NCI-H526 (cell line): ENCODE data around the gene SUPT20HL1.
"Not testable (repeated sequence)": the region's sequence is repeated elsewhere in the genome, so short reads cannot be mapped to it uniquely, and the experiment has no call there.

Source experiments
- DNase-seq, 2 experiments: peaks; one replicate each; lab custom pipeline; 2025; lab: John Stamatoyannopoulos, UW

Gene SUPT20HL1

DNA sequence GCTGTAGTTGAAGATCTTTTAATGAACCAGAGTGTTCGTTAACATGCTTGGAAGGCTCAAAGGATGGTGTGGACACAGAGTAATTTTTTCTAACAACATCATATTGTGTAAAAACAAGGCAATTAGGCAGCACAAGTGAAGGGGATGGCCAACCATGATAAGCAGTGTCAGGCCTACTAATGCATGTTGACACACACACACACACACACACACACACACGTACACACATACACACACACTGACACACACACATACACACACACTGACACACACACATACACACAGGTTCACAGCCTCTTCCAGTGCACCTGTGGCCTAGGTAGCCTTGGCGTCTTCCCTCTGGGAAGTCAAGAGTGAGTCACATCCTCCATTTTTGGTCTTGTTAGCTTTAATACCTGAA, at the start of gene SUPT20HL1:
SUPT20HL1 (plus strand) TSS at position 368 of the 400 bp plus-strand sequence. CDS start 2,122 bp downstream, outside the sequence.
- no peak for DNase-seq

DNA sequence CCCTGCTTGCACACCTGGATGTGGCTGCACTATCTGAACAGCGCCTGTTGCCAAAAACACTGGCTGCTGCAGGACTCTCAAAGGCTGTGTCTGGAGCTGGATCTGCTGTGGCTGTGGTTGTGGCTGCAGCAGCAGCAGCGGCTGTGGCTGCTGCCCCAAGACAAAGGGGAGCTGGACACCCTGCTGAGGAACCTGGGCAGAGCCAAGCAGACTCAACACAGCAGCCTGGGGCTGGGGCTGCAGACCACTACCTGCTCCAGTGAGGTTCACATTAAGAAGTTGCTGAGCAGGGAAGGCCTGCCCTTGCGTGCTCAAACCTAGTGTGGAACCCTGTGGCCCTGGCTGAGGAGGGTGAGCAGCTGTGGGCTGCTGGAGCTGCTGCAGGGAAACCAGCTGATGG, 49.5 kb upstream of the SUPT20HL1 start:
- DNase-seq = not testable (repeated sequence)

DNA sequence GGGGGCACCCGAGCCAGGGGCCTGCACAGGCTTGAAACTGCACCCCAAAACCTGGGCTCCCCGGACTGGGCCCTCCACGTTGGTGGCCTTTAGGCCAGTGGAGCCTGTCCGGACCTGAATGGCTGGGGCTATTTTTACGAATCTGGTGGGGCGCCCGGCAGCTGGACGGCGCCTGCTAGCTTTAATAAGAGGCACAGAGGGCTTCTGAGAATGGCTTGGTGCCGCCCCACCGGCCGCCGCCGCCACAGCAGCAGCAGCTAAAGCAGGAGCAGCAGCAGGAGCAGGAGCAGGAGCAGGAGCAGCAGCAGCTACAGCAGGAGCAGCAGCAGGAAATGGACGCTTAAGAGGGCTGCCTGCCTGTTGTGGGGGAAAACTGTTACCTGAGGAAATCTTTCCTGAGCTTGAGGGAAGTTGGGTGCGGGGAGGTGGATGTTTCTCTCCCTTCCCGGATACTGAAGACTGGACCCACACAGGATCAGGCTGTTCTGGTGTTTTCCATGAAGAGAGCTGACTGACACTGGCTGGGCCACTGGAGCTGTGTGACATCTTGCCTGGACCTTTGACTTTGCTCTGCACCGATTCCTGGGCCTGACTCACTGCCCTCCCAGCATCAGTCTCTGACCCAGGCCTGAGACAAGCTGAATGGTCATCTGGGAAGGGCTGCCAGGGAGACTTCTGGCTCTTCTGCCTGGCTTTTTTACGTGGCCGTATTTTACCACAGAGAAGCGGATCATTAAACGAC, 48.8 kb upstream of the SUPT20HL1 start:
- DNase-seq = not testable (repeated sequence)

DNA sequence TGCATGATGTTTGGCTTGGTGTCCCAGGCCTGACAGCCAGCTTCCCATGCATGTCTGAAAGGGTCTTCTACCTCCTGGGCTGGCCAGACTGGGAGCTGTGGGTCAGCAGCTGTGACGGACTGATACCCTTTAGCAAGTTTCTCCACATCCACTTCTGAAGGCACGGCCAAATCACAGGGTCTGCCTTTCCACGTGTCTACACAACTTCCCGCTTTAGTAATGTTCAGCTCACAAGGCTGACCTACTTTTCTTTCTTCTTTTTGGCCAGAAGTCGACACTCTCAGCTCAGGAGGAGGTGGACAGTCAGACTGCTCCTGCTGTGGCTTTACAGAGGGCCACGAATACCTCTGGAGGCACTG, 48.2 kb upstream of the SUPT20HL1 start:
- not testable (repeated sequence) for DNase-seq

DNA sequence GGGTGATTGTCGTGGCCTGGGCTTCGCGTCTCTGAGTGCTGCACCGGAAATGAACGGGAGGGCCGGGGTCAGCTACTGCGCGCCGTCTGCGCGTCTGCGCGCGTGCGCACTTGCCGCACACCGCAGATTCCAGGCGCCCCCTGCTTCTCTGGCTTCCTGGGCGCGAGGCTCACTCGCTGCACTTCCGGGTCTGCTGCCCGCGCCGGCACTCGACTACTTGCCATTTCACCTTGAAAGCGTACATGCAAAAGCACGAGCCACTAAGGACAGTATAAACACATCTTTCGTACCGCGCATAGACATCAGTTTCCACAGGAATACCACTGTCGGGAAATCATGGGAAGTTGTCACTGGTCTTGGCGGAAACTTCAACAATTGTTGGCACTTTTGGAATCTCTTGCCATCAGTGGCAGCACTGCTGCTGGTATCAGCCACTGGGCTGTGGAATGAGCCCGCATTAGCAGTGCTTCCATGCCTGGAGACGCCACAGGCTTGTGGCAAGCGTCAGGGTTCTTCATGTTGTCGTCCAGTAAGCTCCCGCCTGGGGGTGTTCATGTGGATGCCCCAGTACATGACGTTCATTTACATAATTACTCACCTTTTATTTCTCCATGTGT, 46.3 kb upstream of the SUPT20HL1 start, which contains the start of gene SUPT20HL2:
SUPT20HL2 (minus strand) TSS at position 51 of the 617 bp plus-strand sequence. CDS start 754 bp downstream, outside the sequence.
- DNase-seq = no peak

DNA sequence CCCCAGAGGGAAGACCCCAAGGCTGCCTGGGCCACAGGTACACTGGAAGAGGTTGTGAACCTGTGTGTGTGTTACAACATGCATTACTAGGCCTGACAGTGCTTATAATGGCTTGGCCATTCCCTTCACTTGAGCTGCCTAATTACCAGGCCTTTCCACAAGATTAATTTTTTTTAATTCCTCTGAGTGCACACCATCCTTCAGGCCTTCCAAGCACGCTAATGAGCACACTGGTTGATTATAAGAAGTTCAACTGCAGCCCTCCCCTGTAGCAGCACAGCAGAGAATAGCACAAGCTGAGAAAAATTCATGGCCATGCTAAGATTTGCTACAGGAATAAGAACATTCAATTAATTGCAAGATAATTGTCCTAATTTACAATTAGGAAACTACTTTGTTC, 44.3 kb upstream of the SUPT20HL1 start:
- DNase-seq = no peak

DNA sequence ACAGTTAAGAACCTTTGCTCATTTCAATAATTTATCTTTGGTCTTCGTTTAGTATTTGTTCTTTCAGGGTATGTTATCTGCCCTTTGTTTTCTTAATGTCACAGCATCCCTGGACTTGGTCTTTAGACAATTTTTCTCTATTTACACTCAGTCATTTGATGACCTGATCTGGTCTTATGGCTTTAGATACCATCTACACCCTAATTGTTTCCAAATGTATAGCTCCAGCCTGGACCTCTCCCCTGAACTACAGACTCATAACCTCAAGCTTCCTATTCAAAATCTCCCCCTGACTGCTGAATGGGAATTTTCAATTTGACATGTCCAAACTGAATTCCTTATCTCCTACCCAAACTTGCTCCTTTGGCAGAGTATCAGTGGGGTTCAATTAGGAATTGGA, 42.9 kb upstream of the SUPT20HL1 start:
- DNase-seq = no peak

DNA sequence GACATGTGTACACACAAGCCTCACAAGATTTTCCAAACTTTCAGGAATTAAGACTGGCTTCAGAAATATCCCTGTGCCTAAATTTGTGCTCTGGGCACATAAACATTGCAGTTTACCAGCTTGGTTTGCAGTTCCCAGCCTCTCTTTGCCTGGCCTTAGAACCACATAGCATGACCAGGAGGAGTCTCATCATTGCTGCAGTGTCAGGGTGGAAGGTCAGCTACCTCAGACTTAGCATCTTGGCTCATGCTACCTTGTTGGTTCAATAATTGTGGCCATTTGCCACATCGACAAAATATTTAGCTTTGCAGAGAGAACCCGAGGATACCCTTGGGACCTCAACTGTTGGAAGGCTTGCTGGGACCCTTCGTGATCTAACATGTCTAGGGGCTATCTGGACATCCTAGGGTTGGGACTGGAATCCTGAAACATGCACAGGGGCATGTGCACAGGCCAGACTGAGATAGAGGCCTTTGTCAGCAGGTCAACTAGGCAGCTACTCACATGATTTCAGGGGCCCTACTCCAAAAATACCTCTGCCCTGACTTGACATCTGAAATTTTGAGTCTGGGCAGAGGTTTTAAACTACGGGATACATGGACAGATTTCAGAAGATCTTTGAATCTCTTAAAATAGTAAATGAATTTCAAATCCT, 38.6 kb upstream of the SUPT20HL1 start:
- DNase-seq = no peak

DNA sequence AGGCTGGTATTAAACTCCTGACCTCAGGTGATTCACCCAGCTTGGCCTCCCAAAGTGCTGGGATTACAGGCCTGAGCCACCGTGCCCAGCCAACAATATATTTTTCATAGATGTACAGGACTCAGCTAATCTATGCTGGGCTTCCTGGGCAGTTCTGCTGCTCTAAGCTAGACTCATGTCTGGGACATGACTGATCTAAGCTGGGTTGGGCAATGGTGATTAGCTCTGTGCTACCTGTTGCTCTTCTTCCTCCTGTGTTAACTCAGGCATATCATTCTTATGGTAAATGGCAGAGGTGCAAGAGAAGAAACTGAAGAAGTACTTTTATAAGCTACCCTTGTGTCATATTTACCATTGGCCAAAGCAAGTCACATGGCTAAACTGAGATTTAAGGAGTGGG, 35.2 kb upstream of the SUPT20HL1 start:
- DNase-seq = no peak

DNA sequence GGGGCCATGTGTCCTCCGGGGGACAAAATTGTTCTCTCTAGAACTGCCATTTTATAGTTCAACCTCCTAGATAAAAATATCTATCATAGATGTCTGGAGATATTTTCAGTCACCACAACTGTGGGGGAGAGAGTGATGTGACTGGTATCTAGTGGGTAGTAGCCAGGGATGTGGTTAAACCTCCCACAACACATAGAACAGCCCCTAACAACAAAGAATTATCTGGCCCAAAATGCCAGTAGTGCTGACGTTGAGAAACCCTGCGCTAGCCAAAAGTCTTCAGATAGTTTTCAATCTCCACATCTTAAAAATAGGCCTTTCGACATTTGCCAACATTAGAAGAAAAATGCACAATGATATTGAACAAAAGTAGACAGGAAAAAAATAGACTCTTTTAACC, 27.6 kb upstream of the SUPT20HL1 start:
- no peak for DNase-seq

DNA sequence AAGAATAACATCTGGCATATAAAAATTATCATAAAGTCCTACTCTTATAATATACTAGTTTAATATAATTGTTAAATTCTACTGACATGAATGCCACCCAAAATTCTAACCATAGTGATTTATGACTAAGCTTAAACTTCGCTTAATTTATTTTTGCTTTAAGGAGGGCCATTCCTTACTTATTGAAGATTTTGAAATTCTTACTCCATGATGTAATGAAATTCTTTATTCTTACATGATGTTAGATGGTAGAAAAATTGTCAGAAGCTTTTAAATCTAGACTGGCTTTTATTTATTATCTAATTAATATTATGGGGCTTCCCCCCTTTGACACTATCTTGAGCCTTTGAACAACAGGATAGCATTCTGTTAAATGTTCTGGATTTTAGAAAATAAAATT, 27.1 kb upstream of the SUPT20HL1 start:
- DNase-seq = no peak

DNA sequence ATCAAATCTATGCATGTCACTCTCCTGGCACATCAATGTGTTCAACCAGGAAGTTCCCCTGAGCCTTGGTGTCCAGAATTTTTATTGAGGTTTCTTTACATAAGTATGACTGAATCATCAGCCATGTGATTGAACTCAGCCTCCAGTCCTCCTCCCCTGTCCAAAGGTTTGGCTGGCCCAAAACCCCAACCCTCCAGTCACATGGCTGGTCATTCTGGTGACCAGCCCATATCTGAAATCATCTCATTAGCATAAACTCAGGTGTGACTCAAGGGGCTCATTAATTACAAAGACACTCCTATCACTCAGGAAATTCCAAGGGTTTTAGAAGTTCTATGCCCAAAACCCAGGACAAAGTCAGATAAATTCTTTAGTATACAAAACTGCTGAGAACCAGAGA, 26.0 kb upstream of the SUPT20HL1 start:
- no peak for DNase-seq

DNA sequence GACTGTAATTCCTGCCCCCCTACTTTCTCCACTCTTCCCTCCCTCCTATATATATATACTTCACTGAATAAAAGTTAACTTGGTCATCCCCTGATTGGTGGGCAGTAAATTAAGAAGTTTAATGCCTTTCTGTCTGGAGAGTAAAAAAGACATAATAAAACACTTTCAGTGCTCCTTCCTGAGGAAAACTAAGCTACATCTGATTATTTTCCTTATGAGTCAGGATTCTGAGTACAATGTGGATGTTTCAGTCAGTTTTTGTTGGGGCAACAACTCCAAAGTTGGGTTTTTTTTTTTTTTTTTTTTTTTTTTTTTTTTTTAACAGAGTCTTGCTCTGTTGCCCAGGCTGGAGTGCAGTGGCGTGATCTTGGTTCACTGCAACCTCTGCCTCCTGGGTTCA, 24.6 kb upstream of the SUPT20HL1 start:
- DNase-seq = no peak

DNA sequence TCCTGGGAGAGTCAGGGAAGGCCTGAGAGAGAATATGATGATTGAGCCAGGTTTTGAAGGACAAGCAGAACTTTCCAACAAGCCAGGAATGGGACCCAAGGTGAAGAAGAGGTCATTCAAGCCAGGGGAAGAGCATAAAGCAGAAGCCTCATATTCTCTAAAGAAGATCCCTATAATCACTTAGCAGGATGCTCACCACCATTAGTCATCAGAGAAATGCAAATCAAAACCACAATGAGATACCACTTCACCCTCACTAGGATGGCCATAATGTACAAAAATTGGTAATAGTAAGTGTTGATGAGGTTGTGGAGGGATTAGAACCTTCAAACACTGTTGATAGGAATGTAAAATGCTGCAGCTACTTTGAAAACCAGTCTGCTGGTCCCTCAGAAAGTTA, 20.5 kb upstream of the SUPT20HL1 start:
- no peak for DNase-seq

DNA sequence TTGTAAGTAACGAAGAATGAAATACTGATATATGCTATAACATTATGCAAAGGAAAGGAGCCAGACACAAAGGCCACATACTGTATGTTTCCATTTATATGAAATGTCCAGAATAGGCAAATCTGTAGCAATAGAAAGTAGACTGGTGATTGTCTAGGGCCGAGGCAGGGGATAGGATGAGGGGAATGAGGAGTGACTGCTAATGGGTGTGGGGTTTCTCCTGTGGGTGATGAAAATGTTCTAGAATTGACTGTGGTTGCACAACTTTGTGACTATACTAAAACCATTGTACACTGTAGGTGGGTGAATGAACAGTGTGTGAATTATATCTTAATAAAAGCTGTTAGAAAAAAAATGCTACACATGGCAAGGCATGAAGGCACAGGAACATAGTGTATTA, 19.9 kb upstream of the SUPT20HL1 start:
- DNase-seq = no peak

DNA sequence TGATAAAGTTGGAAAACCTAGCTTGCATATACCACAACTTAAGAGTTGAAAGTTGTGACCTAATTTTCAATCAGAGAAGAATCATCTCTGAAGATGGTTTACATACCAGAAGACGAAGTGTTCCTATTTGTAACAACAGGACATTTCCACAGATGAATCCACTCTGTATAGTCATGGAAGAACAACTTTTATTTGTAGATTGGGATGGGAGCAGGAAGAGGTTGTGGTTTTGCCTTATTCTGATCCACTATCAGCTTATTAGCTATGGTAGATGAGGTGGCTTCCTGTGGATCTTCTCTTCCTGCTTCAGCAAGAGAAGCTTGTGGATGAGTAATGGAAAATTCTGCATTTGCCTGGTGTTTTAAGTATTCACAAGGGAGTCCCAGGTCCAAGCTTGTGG, 18.6 kb upstream of the SUPT20HL1 start:
- no peak for DNase-seq

DNA sequence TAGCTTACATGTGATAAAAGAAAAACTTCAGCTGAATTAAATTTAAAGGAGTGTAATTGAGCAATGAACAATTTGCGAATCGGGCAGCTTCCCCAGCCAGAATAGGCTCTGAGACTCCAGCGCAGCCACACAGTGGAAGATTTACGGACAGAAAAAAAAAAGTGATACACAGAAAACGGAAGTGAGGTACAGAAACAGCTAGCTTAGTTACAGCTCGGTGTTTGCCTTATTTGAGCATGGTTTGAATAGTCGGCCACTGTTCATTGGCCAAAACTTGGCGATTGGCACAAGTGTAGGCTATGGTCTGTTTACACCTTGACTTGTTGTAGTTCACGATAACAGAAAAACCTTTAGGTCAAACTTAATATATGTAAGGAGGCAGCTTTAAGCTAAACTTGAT, 16.7 kb upstream of the SUPT20HL1 start:
- no peak for DNase-seq

DNA sequence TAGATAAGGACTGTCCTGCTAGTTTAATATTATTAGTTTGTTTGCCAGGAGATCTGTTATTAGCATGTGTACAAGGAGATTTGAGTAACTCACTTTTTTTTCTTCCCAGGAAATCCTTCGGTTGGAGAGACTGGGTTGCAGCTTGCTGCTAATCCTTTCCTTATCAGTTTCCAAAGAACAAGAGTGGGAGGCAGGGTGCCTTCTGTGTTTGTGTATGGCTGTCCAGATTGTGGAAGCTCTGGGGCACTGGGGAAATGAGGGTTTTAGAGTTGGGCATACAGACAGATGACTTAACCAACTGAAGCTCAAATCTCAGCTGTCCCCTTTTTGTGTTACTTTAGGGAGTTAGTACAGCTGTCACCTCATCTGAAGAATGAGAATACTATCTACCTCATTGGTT, 12.6 kb upstream of the SUPT20HL1 start:
- DNase-seq = no peak

DNA sequence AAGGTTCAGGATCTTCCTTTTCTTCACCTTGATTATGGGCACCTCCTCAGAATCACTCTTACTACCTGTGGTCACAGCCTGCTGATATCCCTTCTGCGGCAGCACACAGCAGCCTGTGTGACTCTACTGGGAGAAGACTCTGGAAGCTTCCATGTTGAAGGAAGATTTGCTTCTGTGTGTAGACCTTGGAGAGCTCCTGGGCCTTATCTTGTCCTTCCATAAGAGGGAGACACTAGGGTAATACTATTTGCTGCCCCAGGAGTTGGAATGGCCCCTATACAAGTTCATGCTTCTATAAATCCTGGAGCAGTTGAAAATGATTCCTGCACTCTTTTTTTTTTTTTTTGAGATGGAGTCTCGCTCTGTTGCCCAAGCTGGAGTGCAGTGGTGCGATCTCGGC, 10.2 kb upstream of the SUPT20HL1 start:
- no peak for DNase-seq

DNA sequence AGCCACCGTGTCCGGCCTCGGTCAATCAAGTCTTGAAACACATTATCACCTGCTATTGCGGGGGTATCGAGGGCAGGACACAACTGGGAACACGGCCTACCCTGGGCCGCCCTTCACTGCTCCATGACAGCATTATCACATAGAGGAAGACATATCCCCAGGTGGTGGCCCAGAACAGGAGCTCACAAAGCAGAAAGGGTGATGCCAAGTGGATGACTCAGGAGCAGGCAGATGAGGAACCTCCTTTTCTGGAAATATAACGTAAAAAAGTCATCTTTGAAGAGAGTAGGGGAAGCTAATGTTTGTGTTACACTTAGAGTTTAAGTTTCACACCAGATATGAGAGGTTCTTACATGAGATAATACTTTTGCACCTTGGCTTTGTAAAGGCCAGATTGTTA, 5.3 kb upstream of the SUPT20HL1 start:
- DNase-seq = no peak

DNA sequence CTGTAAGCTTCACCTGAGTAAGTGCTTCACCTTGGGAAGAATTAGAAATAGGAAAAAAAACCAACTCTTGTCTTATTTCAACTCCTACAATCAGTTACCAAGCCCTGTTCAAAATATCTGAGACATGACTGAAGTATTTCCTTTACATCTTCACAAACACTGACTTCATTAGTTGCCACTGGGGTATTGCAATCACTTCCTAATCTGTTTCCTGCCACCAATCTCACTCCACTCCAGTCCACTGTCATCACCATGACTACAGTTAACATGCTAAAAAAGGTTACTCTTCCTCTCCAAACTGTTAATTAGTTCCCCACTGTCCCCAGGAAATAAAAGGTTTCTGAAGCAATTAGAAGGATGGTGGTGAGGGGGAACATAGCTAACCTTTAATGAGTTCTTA, 3.3 kb upstream of the SUPT20HL1 start:
- no peak for DNase-seq

DNA sequence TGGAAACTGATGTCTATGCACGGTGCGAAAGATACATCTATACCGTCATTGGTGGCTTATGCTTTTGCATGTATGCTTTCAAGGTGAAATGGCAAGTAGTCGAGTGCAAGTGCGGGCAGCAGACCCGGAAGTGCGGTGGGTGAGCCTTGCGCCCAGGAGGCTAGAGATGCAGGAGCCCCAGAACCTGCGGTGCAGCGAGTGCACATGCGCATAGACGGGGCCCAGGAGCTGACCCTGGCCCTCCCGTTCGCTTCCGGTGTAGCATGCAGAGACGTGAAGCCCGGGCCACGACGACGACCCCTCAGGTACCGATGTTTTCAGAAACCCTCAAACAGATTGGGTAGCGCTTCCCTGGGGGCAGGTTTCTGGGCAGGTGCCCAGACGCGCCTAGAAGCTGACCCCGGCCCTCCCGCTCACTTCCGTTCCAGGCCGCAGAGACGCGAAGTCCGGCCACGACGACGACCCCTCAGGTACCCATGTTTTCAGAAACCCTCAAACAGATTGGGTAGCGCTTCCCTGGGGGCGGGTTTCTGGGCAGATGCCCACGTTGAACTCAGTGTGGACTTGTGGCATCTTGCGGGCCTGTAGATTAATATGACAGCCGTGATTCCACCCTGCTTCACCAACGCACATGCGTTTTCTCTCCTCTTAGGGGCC, 1.8 kb downstream of the SUPT20HL1 start:
- not testable (repeated sequence) for DNase-seq
